GM12865 (cell line): ENCODE data around the gene DHPS.
"Not testable (repeated sequence)": the region's sequence is repeated elsewhere in the genome, so short reads cannot be mapped to it uniquely, and the experiment has no call there.

ENCODE experiments used
- DNase-seq: peaks from one replicate; pipeline ENCODE4 v3.0.0; 2010; ENCODE audit warnings: low read depth
- H3K4me3 ChIP-seq: 2 replicates; pipeline ENCODE4 v1.5.1; 2011; ENCODE audit warnings: mild to moderate bottlenecking, low read depth, low read length, control low read depth
- TF ChIP-seq, protein P1 (sequence below): IDR thresholded peaks from 2 replicates; pipeline ENCODE4 v1.5.1; 2011; ENCODE audit warnings: low read length, control low read depth, low read depth, inconsistent platforms; ENCODE audit not compliant: insufficient read depth; ENCODE audit errors: missing control alignments

Gene DHPS

DNA sequence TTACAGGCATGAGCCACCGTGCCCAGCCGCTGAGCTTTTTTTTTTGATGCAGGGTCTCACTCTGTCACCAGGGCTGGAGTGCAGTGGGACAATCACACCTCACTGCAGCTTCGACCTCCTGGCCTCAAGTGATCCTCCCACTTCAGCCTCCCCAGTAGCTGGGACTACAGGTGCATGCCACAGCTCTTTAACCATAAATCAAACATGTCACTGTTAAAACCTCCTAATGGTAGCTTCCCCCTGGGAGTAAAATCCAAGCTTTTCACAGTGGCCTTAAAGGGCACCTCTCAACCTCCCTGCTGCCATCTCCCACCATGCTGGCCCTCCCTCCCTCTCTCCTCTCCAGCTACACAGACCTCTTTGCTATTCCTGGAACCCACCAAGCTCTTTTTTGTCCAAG lies 4.2 kb upstream of the DHPS start:
- TF ChIP-seq, protein P1, sequence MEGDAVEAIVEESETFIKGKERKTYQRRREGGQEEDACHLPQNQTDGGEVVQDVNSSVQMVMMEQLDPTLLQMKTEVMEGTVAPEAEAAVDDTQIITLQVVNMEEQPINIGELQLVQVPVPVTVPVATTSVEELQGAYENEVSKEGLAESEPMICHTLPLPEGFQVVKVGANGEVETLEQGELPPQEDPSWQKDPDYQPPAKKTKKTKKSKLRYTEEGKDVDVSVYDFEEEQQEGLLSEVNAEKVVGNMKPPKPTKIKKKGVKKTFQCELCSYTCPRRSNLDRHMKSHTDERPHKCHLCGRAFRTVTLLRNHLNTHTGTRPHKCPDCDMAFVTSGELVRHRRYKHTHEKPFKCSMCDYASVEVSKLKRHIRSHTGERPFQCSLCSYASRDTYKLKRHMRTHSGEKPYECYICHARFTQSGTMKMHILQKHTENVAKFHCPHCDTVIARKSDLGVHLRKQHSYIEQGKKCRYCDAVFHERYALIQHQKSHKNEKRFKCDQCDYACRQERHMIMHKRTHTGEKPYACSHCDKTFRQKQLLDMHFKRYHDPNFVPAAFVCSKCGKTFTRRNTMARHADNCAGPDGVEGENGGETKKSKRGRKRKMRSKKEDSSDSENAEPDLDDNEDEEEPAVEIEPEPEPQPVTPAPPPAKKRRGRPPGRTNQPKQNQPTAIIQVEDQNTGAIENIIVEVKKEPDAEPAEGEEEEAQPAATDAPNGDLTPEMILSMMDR: no peak
- no peak overlapping the region for H3K4me3 ChIP-seq
- DNase-seq: no peak

DNA sequence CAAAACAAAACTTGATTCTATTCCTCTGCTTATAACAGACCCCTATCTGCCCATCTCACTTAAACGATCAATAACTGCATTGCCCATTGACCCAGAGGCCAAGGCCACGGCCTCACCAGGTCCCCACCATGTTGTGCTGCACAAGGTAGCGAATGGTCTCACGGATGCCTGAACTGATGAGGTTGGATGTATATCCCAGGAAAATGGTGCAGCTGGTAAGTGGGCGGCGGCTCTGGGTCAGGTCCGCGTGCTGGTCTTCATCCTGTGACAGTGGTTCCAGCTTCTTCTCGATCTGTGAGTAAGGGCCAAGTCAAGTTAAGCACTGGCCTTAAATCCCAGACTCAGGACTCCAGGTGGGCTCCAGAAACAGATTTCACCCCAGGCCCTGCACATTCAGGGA lies 1.6 kb downstream of the DHPS start:
- TF ChIP-seq, protein P1: no peak
- peak overlapping the region; percentile 15; the same call in 1 of the 2 replicates for H3K4me3 ChIP-seq
- no peak for DNase-seq

GRCh38 chr19:12678039-12678438 lies 3.6 kb downstream of the DHPS start:
- not testable (repeated sequence) for DNase-seq

DNA sequence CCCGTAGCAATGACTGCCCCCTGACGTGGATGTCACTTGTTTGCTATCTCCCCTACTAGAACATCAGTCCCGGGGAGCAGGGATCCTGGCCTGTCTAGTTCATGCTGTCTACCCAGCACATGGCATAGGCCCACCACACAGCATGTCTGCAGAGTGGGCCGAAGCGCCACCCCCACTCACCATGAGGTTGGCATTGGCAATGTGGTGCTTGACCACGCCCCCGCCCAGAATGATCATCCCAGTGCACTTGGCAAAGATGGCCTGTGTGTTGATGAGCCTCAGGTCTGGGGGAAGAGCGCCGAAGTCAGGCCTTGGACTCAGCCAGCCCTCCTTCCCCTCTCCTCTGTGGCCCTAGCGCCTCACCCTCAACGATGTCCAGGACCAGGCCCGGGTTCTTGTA lies 4.8 kb downstream of the DHPS start:
- DNase-seq: no peak
- H3K4me3 ChIP-seq: no peak overlapping the region
- TF ChIP-seq, protein P1: no peak

More at GRCh38 chr19:12678039-12678438, 3.6 kb downstream of the DHPS start:
- H3K4me3 ChIP-seq: not testable (repeated sequence)

GRCh38 chr19:12676384-12676792 lies 5.3 kb downstream of the DHPS start:
- no peak overlapping the region for H3K4me3 ChIP-seq
- DNase-seq: peak; percentile 89
- TF ChIP-seq, protein P1: peak; percentile 95

GRCh38 chr19:12675940-12676339 lies 5.7 kb downstream of the DHPS start:
- DNase-seq: no peak
- TF ChIP-seq, protein P1: no peak
- H3K4me3 ChIP-seq: no peak overlapping the region

DNA sequence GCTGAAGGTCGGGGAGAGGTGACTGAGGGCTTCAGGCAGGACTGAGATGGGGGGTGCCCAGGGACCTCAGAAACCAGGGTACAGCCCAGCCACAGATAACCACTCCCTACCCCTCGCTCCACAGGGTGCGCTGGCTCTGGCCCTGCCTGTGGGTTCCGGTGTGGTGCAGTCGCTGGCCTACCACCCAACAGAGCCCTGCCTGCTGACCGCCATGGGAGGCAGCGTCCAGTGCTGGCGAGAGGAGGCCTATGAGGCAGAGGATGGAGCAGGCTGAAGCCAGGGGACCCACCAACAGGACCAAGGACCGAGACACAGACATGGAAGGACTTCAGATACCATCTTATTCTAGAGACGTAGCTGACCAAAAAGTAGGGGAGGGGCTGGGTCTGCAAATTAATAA lies 6.3 kb downstream of the DHPS start:
- TF ChIP-seq, protein P1: no peak
- DNase-seq: no peak
- H3K4me3 ChIP-seq: no peak overlapping the region
